Measurements from ENCODE around the gene CHRM5. TPM values are rescaled to one million over a fixed set of nuclear protein-coding genes. Genes with fewer than 3 reads are reported as not detected.

Gene CHRM5
- total RNA-seq = not detected in 2 replicates

GRCh38 chr15:33968224-33968623, at the start of gene CHRM5:
Gene CHRM5, plus strand, starts transcription at chr15:33968497. Its CDS starts 94,221 bp downstream, at chr15:34062718.

GRCh38 chr15:34038871-34039789, 70.8 kb downstream of the CHRM5 start, which contains the start of gene AVEN:
Gene AVEN, minus strand, starts transcription at chr15:34039204. Its CDS starts 158 bp downstream, at chr15:34039046.

GRCh38 chr15:34101366-34102174, 133.3 kb downstream of the CHRM5 start, which contains the start of the genes EMC7 and PGBD4:
Gene EMC7, minus strand, starts transcription at chr15:34101862. Its CDS starts 23 bp downstream, at chr15:34101839.
Gene PGBD4, plus strand, starts transcription at chr15:34102083. Its CDS starts 449 bp downstream, at chr15:34102532.

Other genes with a start within 250 kb of the CHRM5 start
- gene AVEN, start 70.7 kb downstream of the CHRM5 start, total RNA-seq = 26.8 and 33.4 TPM in 2 replicates
- 46.2 and 48.0 TPM in 2 replicates for gene EMC7, start 133.4 kb downstream of the CHRM5 start, total RNA-seq
- gene PGBD4, start 133.6 kb downstream of the CHRM5 start, total RNA-seq = 0.46 and 0.47 TPM in 2 replicates
- gene KATNBL1, start 241.6 kb downstream of the CHRM5 start, total RNA-seq = 35.7 and 57.3 TPM in 2 replicates

All from hair follicular keratinocyte (primary cell).